Uterus (tissue), 2 donors: Measurements from ENCODE around the gene CDC42EP5.
A peak's percentile ranks its signal among the peaks of the same experiment; 100 is the strongest.

Experiments
- CTCF ChIP-seq, 4 experiments: fragments of 200-600 bp in 2 of 4; fragments of 450-650 bp in 2 of 4; sonication (generic) in 2 of 4; IDR thresholded peaks; one replicate each; pipeline ENCODE4 v1.5.1; 2016 to 2019; ENCODE audit warnings: antibody characterized with exemption in 4 of 4, mild to moderate bottlenecking in 2 of 4, moderate library complexity in 1 of 4
- POLR2A ChIP-seq, 2 donors: fragments of 450-650 bp; IDR thresholded peaks; one replicate each; pipeline ENCODE4 v1.6.1; 2016; ENCODE audit warnings: antibody characterized with exemption in 2 of 2, mild to moderate bottlenecking in 1 of 2, moderate library complexity in 1 of 2

GRCh38 chr19:54448040-54448773 lies 24.9 kb downstream of the CDC42EP5 start:
- TF ChIP-seq CTCF (IDR thresholded peaks at IDR 0.05), result peak in 1 of 4 experiments; percentile 11
- TF ChIP-seq POLR2A (IDR thresholded peaks at IDR 0.05), result no peak
